Muscle layer of colon (tissue), 2 donors: Measurements from ENCODE around the gene TMEM18.

Experiments used
- H3K27ac ChIP-seq: one replicate; pipeline ENCODE4 v1.7.0; 2013; ENCODE audit warnings: low read depth, mild to moderate bottlenecking, low read length, moderate library complexity
- H3K27me3 ChIP-seq, 2 donors: one replicate each; pipeline ENCODE4 v1.7.0; 2013; ENCODE audit warnings: low read length in 2 of 2, mild to moderate bottlenecking in 2 of 2; ENCODE audit not compliant: insufficient read depth in 2 of 2, control insufficient read depth in 1 of 2
- H3K36me3 ChIP-seq: one replicate; pipeline ENCODE4 v1.7.0; 2013; ENCODE audit warnings: mild to moderate bottlenecking, low read length; ENCODE audit not compliant: insufficient read depth
- H3K4me1 ChIP-seq: one replicate; pipeline ENCODE4 v1.7.0; 2013; ENCODE audit warnings: mild to moderate bottlenecking, low read length; ENCODE audit not compliant: insufficient read depth
- H3K4me3 ChIP-seq, 2 donors: one replicate each; pipeline ENCODE4 v1.7.0; 2013; ENCODE audit warnings: low read length in 2 of 2, low read depth in 1 of 2, mild to moderate bottlenecking in 1 of 2, moderate library complexity in 1 of 2
- H3K9ac ChIP-seq: one replicate; pipeline ENCODE4 v1.7.0; 2013; ENCODE audit warnings: low read length
- H3K9me3 ChIP-seq: one replicate; pipeline ENCODE4 v1.7.0; 2013; ENCODE audit warnings: mild to moderate bottlenecking, low read length
- donor health status: abdominal sarcoma.
- donor health status: Adenocarcinoma of cecum.

TMEM18 gene

DNA sequence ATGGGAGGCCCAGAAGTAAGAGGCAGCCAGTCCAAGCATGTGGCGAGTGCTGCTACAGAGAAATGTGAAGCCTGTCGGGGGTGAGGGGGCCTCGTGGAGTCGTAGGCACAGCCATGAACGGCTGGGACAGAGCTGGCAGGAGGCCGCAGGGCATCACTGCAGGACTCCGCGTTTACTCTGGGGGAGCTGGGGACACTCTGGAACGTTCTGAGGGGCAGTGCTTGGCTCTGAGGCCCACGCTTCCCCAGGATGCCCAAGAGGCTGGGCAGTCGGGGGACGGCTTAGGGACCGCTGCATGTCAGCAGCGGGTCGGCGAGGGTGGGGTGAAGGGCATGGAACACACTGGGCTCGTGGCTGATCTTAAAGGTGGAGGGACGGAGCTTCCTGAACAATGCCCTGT lies 6.6 kb downstream of the TMEM18 start:
- Histone ChIP-seq H3K9ac (no peak overlapping the region), H3K36me3 (peaks cover 35% of the 10 kb centered on the region), H3K27ac (no peak overlapping the region), H3K27me3 (no peaks in the 10 kb centered on the region), H3K4me3 (no peak overlapping the region), H3K9me3 (no peaks in the 10 kb centered on the region), H3K4me1 (peaks cover 4% of the 10 kb centered on the region)

- H3K9me3 ChIP-seq, result no peaks in the 10 kb centered on the region
- H3K4me3 ChIP-seq, result no peak overlapping the region
- no peak overlapping the region for H3K27ac ChIP-seq
- H3K9ac ChIP-seq, result no peak overlapping the region
- H3K36me3 ChIP-seq, result peaks cover 35% of the 10 kb centered on the region
- H3K27me3 ChIP-seq, result no peaks in the 10 kb centered on the region
- no peaks in the 10 kb centered on the region for H3K4me1 ChIP-seq
Measured at GRCh38 chr2:669323-669722, 7.9 kb downstream of the TMEM18 start.

- H3K27ac ChIP-seq, result no peak overlapping the region
- no peak overlapping the region for H3K4me3 ChIP-seq
- H3K9ac ChIP-seq, result no peak overlapping the region
- H3K4me1 ChIP-seq, result no peaks in the 10 kb centered on the region
- H3K27me3 ChIP-seq, result no peaks in the 10 kb centered on the region
- peaks cover 39% of the 10 kb centered on the region for H3K36me3 ChIP-seq
- H3K9me3 ChIP-seq, result no peaks in the 10 kb centered on the region
Measured at GRCh38 chr2:668000-668398, 9.2 kb downstream of the TMEM18 start.

- no peaks in the 10 kb centered on the region for H3K9me3 ChIP-seq
- H3K36me3 ChIP-seq, result peaks cover 38% of the 10 kb centered on the region
- H3K4me3 ChIP-seq, result no peak overlapping the region
- H3K27me3 ChIP-seq, result no peaks in the 10 kb centered on the region
- no peaks in the 10 kb centered on the region for H3K4me1 ChIP-seq
- no peak overlapping the region for H3K9ac ChIP-seq
- no peak overlapping the region for H3K27ac ChIP-seq
Measured at GRCh38 chr2:667332-667999, 9.7 kb downstream of the TMEM18 start.

DNA sequence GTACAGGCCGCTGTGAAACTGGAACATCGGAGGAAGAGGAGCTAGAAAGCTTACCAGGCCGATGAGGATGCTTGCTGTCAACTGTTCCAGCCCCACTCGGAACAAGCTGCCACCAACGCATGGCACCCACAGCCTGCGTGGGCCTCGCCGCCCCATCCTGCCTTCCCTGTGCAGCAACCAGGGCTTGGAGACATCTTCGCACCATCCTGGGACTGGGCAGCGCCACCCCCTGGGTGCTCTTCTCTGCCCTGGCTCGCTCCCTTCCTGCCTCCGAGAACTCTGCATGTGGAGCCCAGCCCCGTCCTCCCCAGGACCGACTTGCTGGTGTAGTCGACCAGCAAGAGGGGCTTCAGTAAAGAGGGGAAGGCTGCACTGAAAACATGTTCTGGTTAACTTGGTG lies 10.8 kb downstream of the TMEM18 start:
- H3K27me3 ChIP-seq, result no peaks in the 10 kb centered on the region

GRCh38 chr2:665340-666073 lies 11.7 kb downstream of the TMEM18 start:
- no peaks in the 10 kb centered on the region for H3K4me1 ChIP-seq
- no peak overlapping the region for H3K27ac ChIP-seq
- no peaks in the 10 kb centered on the region for H3K9me3 ChIP-seq
- H3K9ac ChIP-seq, result no peak overlapping the region
- no peak overlapping the region for H3K4me3 ChIP-seq
- peaks cover 30% of the 10 kb centered on the region for H3K36me3 ChIP-seq
- peaks cover 0 to 4% of the 10 kb centered on the region in 2 donors for H3K27me3 ChIP-seq

More for the DNA sequence above, 10.8 kb downstream of the TMEM18 start:
- Histone ChIP-seq H3K9ac (no peak overlapping the region), H3K4me1 (no peaks in the 10 kb centered on the region), H3K9me3 (no peaks in the 10 kb centered on the region), H3K36me3 (peaks cover 30% of the 10 kb centered on the region), H3K4me3 (no peak overlapping the region), H3K27ac (no peak overlapping the region)

- H3K27ac ChIP-seq, result no peak overlapping the region
- no peak overlapping the region for H3K4me3 ChIP-seq
- peaks cover 0 to 5% of the 10 kb centered on the region in 2 donors for H3K27me3 ChIP-seq
- no peak overlapping the region for H3K9ac ChIP-seq
- peaks cover 25% of the 10 kb centered on the region for H3K36me3 ChIP-seq
- H3K9me3 ChIP-seq, result no peaks in the 10 kb centered on the region
- H3K4me1 ChIP-seq, result no peaks in the 10 kb centered on the region
Measured at GRCh38 chr2:664063-664462, 13.1 kb downstream of the TMEM18 start.

GRCh38 chr2:663221-663620 lies 14.0 kb downstream of the TMEM18 start:
- no peak overlapping the region for H3K27ac ChIP-seq
- H3K9ac ChIP-seq, result no peak overlapping the region
- H3K36me3 ChIP-seq, result peaks cover 16% of the 10 kb centered on the region
- H3K27me3 ChIP-seq, result peaks cover 0 to 5% of the 10 kb centered on the region in 2 donors
- no peak overlapping the region for H3K4me3 ChIP-seq
- no peaks in the 10 kb centered on the region for H3K4me1 ChIP-seq
- no peaks in the 10 kb centered on the region for H3K9me3 ChIP-seq

DNA sequence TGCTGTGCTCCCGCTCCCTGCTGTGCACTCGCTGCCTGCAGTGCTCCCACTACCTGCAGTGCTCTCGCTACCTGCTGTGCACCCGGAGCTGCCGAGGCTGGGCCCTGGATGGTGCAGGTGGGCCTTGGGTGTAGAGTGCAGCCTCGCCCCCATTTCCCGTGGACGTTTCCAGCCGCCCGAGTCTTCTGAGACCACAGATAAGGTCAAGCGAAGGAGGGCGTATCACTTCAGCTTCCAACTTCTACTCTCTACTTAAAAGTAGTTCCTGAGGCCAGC lies 15.9 kb downstream of the TMEM18 start:
- no peak overlapping the region for H3K27ac ChIP-seq
- peaks cover 5% of the 10 kb centered on the region for H3K36me3 ChIP-seq
- H3K27me3 ChIP-seq, result peaks cover 0 to 5% of the 10 kb centered on the region in 2 donors
- H3K9me3 ChIP-seq, result no peaks in the 10 kb centered on the region
- no peaks in the 10 kb centered on the region for H3K4me1 ChIP-seq
- H3K4me3 ChIP-seq, result no peak overlapping the region
- no peak overlapping the region for H3K9ac ChIP-seq

GRCh38 chr2:660586-661359 lies 16.4 kb downstream of the TMEM18 start:
- no peaks in the 10 kb centered on the region for H3K4me1 ChIP-seq
- no peaks in the 10 kb centered on the region for H3K9me3 ChIP-seq
- peaks cover 5% of the 10 kb centered on the region for H3K36me3 ChIP-seq
- no peak overlapping the region for H3K9ac ChIP-seq
- peaks cover 0 to 5% of the 10 kb centered on the region in 2 donors for H3K27me3 ChIP-seq
- H3K4me3 ChIP-seq, result no peak overlapping the region
- no peak overlapping the region for H3K27ac ChIP-seq

DNA sequence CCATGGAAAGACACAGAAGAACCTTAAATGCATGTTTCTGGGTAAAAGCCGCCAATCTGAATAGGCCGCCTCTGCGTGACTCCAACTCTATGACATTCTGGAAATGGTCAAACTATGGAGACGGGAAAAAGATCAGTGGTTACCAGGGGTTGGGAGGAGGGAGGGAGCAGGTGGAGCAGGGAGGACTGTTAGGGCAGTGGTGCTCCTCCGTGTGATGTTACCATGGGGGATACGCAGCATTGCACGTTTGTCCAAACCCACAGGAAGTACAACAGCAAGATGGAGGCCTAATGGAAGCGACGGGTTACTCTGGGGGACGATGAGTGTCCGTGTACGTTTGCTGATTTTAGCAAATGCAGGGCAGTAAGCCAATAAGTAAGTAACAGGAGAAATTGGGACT lies 17.2 kb downstream of the TMEM18 start:
- Histone ChIP-seq H3K9ac (no peak overlapping the region), H3K4me3 (no peak overlapping the region), H3K36me3 (peaks cover 5% of the 10 kb centered on the region), H3K27ac (no peak overlapping the region), H3K4me1 (no peaks in the 10 kb centered on the region), H3K9me3 (no peaks in the 10 kb centered on the region), H3K27me3 (peaks cover 0 to 5% of the 10 kb centered on the region in 2 donors)
